NCI-H1092 (cell line): Measurements from ENCODE around the gene FAM25G.
"Not testable (repeated sequence)": the region's sequence is repeated elsewhere in the genome, so short reads cannot be mapped to it uniquely, and the experiment has no call there.

Source experiments
- DNase-seq: peaks from one replicate; lab custom pipeline; 2025; lab: John Stamatoyannopoulos, UW

The FAM25G gene

GRCh38 chr10:47491600-47491999, at the start of gene FAM25G:
Gene FAM25G (minus strand): TSS chr10:47491700. CDS start chr10:47491674, 26 bp downstream.
- DNase-seq, result not testable (repeated sequence)

GRCh38 chr10:47536430-47536829, 44.9 kb upstream of the FAM25G start:
- DNase-seq, result not testable (repeated sequence)

GRCh38 chr10:47523475-47523874, 32.0 kb upstream of the FAM25G start, which contains the start of gene AGAP9:
Gene AGAP9 (minus strand): TSS chr10:47523638. CDS start chr10:47523526, 112 bp downstream.
- DNase-seq, result not testable (repeated sequence)

DNA sequence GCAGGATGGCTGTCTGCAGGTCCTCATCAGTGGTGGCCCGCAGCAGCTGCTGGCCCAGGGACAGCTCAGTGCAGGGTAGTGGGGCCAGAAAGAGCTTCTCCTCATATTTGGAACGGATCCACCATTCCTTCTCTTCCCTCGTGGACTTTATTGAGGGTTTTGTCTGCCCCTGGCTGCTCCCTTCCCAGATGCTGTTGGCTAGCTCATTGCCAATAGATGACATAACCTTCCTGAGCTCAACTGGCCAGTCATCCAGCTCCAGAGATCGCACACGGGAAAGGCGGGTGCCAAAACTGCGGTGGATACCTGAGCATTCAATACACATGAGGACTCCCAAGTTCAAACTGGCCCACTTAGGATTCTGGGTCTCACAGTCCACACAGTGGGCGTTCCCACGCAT, 10.8 kb upstream of the FAM25G start:
- not testable (repeated sequence) for DNase-seq

DNA sequence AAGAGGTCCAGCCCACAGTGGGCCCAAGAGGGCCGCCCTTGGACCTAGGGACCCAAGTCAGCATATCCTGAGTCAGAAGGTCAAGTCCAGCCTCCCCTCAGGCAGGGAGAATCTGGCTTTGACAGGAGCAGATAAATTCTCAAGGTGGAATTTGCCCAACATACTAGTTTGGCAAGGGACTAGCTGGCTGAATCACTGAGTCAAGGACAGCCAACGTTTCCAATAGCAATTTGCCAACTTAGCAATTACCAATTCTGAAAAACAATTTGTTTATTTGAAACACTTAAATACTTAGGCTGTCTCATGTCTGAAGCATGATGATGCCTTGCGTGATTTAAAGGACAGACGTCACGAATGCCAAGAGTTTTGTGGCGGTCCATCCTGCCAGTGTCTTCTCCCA, 2.7 kb upstream of the FAM25G start:
- not testable (repeated sequence) for DNase-seq

GRCh38 chr10:47489630-47490029, 1.9 kb downstream of the FAM25G start:
- not testable (repeated sequence) for DNase-seq

- not testable (repeated sequence) for DNase-seq
Measured at GRCh38 chr10:47485943-47486342, 5.6 kb downstream of the FAM25G start.

DNA sequence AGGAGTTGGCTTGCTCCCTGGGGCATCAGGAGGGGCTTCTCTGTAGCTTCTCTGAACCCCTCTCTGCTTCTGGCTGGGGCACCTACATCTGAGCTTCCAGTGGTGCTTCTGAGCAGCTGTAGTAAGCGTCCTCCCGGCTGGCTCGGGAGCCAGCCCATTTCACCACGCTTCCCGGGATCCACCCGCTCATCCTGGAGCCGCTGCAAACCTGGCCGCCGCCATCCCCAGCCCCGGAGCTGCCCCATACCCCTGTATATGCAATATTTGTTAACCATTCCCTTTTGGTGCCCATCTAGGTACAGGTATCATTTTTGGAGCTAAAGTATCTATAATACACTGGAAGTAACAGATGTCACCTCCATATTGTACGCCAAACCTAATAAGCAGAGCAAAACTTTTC, 6.7 kb downstream of the FAM25G start:
- DNase-seq, result not testable (repeated sequence)

GRCh38 chr10:47483923-47484322, 7.6 kb downstream of the FAM25G start, which contains the start of gene ANXA8:
Gene ANXA8 (minus strand): TSS chr10:47484115. CDS start chr10:47483933, 182 bp downstream.
- not testable (repeated sequence) for DNase-seq

DNA sequence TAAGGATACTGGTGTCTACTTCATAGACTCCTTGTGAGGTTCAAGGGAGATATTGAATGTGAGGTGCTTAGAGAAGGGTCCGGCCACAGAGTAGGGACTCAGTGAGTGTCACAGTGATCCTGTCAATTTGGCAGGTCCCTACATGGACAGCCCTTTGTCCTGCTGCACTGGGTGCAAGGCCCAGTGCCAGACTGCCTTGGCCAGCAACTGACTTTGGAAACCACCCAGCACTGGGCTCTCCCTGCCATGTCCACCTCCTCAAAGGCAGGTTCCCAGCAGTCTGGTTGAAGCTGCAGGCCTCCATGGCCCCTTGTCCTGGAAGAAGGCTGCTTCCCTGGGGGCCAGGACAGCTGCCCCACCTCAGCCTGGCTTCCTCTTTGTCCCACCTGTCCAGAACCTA, 9.1 kb downstream of the FAM25G start:
- DNase-seq, result not testable (repeated sequence)

- not testable (repeated sequence) for DNase-seq
Measured at GRCh38 chr10:47481768-47482181, 9.7 kb downstream of the FAM25G start.

- not testable (repeated sequence) for DNase-seq
Measured at GRCh38 chr10:47481182-47481766, 10.2 kb downstream of the FAM25G start.

GRCh38 chr10:47480133-47480532, 11.4 kb downstream of the FAM25G start:
- not testable (repeated sequence) for DNase-seq

GRCh38 chr10:47478114-47478513, 13.4 kb downstream of the FAM25G start:
- DNase-seq, result not testable (repeated sequence)

- not testable (repeated sequence) for DNase-seq
Measured at GRCh38 chr10:47477078-47477477, 14.4 kb downstream of the FAM25G start.

- DNase-seq, result not testable (repeated sequence)
Measured at GRCh38 chr10:47475101-47475500, 16.4 kb downstream of the FAM25G start.

DNA sequence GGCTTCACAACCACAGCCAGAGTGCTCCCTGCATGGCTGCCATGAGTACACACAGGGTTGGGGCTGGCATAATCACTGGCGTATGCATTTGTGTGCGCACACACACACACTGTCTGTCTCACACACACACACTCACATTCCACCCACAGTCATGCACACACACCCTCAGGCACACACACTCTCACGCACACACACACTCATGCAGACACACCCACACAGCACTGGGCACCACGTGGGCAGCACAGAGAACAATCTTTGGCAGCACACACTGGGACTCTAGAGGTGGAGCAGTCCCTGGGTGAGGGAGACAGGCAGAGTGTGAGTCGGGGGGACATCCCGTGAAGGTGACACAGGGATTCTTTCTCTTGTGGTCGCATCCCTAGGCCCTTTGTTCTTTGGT, 18.0 kb downstream of the FAM25G start:
- not testable (repeated sequence) for DNase-seq

- not testable (repeated sequence) for DNase-seq
Measured at GRCh38 chr10:47472647-47473046, 18.9 kb downstream of the FAM25G start.

DNA sequence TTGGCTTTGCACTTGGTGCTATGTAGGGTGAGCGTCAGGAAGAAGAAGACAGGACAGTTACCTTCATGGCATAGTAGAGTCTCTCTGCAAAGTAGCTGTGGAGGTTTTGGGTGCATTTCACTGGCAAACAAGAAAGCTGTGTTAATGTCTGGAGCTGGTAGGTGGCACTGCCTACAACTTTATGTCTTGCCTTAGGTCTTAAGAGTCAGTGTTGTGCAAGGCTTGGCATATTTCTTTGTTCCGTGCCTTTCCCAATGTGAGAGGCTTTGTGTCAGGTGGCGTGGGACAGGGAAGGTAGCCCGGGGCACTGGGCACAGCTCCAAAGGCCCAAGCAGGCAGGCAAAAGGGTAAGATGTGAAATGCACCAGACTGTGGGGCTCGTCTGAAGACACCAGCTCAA, 19.4 kb downstream of the FAM25G start:
- not testable (repeated sequence) for DNase-seq

DNA sequence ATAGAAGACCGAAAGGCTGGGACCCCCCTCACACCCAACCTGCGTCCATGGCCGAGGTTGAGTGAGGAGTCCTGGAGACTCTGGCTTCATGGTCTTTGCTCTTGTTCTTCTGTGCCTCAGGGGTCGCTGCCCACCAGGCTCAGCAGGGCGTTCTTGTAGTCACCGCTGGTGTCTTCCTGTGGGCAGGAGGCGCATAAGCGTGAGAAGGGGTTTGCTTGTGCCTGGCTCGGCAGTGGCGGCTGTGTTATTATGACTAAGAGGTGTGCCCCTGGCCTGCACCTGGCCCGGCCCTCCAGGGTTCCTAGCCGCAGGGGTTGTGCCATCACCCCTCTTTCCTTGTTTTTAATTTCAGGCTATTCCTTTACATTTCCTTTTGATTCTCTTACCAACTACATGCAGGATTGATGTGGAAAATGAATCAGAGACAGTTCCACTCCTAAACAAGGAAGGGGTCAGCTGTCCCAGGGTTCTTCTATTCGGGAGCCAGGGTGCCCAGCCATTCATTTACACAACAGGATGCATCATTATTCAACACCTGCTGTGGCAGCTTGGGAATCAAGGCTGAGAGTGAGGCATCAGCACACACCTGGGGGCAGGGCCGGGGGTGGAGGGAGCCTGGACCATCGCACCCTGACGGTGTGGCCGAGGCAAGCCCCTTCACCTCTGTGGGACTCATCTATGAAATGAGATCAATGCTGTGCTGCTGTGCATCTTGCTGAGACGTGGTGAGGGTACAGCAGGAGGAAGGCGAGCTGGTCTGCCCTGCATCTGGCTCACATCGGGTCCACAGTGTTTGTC, 22.6 kb downstream of the FAM25G start:
- not testable (repeated sequence) for DNase-seq

GRCh38 chr10:47467957-47468356, 23.5 kb downstream of the FAM25G start:
- DNase-seq, result not testable (repeated sequence)

- not testable (repeated sequence) for DNase-seq
Measured at GRCh38 chr10:47467458-47467857, 24.0 kb downstream of the FAM25G start.
